NCI-H1048 (cell line): ENCODE data around the gene GUK1.
"Not testable (repeated sequence)": the region's sequence is repeated elsewhere in the genome, so short reads cannot be mapped to it uniquely, and the experiment has no call there.

Source experiments
- DNase-seq: peaks from one replicate; lab custom pipeline; 2025; lab: John Stamatoyannopoulos, UW

GUK1 gene

GRCh38 chr1:228177721-228178710 is 37.9 kb downstream of the GUK1 start:
- no peak for DNase-seq

GRCh38 chr1:228178737-228179684 is 38.9 kb downstream of the GUK1 start:
- no peak for DNase-seq

GRCh38 chr1:228180271-228180958 is 40.3 kb downstream of the GUK1 start:
- no peak for DNase-seq

GRCh38 chr1:228180959-228181644 is 41.0 kb downstream of the GUK1 start:
- no peak for DNase-seq

GRCh38 chr1:228181645-228182034 is 41.6 kb downstream of the GUK1 start:
- no peak for DNase-seq

- DNase-seq, result no peak
Measured at GRCh38 chr1:228182296-228183030, 42.4 kb downstream of the GUK1 start.

- DNase-seq, result no peak
Measured at GRCh38 chr1:228184152-228184551, 44.1 kb downstream of the GUK1 start.

- DNase-seq, result no peak
Measured at GRCh38 chr1:228185641-228185965, 45.5 kb downstream of the GUK1 start.

- DNase-seq, result not testable (repeated sequence)
Measured at GRCh38 chr1:228188249-228188648, 48.2 kb downstream of the GUK1 start.

- DNase-seq, result no peak
Measured at GRCh38 chr1:228190182-228190581, 50.1 kb downstream of the GUK1 start.

- no peak for DNase-seq
Measured at GRCh38 chr1:228190778-228191177, 50.7 kb downstream of the GUK1 start.

- no peak for DNase-seq
Measured at GRCh38 chr1:228194436-228194835, 54.4 kb downstream of the GUK1 start.

- no peak for DNase-seq
Measured at GRCh38 chr1:228194921-228195812, 55.1 kb downstream of the GUK1 start.

- DNase-seq, result no peak
Measured at GRCh38 chr1:228197555-228198147, 57.6 kb downstream of the GUK1 start.
